Dermis microvascular lymphatic vessel endothelial cell (primary cell): ENCODE data around the gene LY6G5C. TPM values are rescaled to one million over a fixed set of nuclear protein-coding genes. Genes with fewer than 3 reads are reported as not detected.
A peak's percentile ranks its signal among the peaks of the same experiment; 100 is the strongest.
"Not testable (repeated sequence)": the region's sequence is repeated elsewhere in the genome, so short reads cannot be mapped to it uniquely, and the experiment has no call there.

Source experiments
- DNase-seq, 2 donors: peaks; one replicate each; pipeline versions ENCODE4 v3.0.0 to v3.0.0-alpha.2; 2010; ENCODE audit warnings: low read depth in 2 of 2
- total RNA-seq: library from RNA; depleted of rRNA; stranded (reverse); fragments of >200 nt; gene quantifications from 2 replicates; pipeline ENCODE4 v1.2.1, GENCODE V29; 2014

Gene LY6G5C
- total RNA-seq, 1 donor from 2014 or later, result 1.2 TPM

DNA sequence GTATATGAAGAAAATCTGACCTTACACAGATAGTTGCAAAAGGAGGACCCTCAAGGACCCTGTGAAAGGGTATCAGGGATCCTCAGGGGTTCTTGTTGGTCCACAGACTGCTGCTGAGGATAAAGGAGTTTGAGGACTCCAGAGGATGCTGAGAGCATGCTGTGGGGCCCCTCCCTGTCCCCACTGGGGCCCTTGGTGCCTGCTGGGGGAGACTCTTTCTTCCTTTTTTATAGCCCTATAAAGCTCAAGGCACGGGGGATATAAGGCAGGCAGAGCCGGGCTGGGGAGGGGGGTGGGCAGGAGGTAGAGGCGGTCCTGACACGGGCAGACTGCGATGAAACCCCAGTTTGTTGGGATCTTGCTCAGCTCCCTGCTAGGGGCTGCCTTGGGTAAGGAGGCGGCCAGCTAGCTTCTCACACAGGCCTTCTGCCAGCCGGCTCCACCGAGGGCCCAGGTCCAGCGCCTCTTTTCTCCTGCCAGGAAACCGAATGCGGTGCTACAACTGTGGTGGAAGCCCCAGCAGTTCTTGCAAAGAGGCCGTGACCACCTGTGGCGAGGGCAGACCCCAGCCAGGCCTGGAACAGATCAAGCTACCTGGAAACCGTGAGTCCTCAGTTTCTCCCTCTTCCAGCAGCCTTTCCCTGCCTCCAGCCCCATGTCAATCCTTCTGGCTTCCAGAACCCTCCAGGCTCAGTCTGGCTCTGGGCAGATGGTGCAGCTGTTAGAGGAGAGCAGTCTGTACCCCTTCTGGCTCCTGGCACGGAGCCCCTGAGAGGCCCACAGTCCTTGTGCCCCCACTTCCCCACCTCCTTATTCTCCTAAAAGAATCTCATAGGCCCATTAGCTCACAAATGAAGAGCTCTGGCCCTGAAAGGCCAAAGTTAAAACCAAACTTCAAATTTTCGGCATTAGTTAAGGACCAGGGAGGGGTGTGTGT, 34.4 kb upstream of the LY6G5C start, which contains the start of gene LY6G6D:
LY6G6D (plus strand) TSS at position 327 of the 937 bp plus-strand sequence; CDS start at position 335, 8 bp downstream.
- DNase-seq, result no peak

DNA sequence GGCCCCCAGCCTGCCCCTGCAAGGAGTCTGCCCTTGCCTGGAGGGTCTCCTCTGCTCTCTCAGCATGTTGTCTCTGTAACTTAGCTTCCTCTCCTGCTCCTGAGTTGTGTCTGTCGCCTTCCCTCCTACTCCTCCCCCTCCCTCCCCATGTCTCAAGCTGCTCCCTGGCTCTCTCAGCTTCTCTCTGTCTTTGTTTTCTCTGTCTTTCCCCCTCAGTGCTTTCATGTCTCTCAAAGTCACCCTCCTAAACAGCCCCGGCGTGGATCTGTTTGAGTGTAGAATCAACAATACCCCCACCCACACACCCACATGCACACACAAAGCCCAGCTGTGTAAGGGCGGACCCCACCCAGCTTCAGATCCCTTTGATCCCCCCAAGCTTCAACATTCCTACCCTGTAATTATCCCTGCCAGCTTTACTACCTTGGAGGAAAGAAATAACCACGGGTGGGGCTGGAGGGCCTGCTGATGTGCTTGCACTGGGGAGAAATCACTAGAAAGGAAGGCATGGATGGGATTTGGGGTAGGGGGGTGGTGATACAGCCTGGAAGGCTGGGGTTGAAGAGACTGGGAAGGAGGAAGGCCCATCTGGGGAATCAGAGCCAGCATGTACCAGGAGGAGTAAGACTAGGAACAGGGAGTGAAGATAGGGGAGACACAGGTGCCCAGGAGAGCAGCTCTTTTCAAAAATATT, 33.3 kb upstream of the LY6G5C start:
- DNase-seq, result no peak

DNA sequence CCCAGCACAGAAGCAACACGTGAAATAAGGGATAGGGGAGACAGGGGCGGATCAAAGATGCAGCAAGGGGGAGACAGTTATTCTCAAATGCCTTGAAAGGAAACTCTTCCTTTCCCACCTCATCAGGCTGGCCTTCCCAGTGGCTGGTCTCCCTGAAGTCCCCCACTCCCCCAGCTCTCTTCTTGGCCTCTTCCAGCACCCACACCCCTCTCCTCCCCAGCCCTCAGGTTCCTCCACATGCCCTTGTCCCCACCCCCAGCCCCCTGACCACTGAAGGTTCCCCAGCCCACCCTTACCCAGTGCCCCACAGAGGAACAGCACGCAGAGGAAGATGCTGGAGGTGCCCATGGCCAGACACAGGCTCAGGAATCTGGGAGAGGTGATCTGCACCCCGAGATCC, 32.6 kb upstream of the LY6G5C start:
- DNase-seq, result no peak

DNA sequence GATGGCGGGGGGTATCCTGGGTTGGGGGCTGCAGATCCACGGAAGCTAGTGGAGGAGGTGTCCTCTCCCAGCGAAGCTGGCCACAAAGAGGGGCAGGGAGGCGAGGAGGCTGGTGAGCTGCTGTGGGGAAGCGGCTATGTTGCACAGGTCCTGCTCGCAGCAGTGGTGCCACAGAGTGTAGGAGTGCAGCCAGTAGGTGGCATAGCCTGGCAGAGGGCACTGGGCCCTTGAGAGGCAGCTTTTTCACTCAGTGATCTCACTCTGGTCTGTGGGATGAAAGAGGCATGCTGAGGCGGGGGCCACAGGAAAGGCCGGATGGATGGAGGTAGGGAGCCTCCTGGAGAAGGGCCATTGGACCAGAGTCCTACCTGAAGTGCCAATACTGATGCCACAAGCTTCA, 31.4 kb upstream of the LY6G5C start:
- no peak for DNase-seq

DNA sequence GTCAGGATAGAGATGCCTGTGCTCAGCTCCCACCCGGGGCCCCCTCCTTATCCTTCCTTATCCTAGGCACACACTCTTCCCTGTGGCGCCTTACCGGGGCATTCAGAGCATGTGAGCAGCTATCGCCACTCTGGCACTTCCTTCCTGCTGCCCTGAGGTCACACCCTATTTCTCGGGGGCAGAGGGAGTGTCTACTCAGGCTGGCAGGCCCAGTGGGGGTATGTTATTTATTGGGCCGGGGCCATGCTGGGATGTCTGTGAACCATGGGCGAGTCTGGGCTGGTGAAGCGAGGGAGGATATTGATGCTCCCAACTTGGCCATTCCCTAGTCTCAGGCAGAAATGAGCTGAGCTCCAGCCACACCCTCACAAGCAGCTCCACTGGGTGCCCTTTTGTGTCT, 30.4 kb upstream of the LY6G5C start:
- no peak for DNase-seq

DNA sequence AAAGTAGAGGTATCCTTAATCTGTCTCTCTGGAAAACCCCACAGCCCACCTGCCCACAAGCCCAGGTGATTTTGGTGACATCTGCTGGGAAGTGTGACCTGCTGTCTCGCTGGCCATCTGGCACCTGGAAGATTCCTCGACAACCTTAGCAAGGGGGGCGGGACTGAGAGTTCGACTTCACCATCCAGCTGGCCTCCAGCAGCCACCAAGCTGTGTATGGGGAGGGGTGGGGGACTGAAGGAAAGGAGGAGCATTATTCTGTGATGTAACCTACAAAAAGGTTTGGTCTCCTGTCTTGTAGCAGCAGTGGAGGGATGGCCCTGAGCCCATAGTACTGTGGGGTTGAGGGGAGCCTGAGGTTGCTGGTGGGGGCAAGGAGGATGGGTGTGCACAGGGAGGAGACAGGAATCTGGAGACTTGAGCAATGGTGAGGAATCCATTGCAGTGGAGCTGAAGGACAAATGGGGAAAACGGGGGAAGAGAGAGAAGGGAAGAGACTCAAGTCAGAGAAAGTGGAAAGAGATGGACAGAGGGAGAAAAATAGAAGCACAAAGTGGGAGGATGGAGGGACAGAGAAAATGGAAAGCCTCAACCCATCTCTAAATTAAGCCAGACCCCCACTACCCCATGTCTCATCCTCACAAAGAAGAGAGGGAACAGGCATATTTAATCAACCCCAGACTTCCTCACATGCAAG, 29.8 kb upstream of the LY6G5C start:
- no peak for DNase-seq

DNA sequence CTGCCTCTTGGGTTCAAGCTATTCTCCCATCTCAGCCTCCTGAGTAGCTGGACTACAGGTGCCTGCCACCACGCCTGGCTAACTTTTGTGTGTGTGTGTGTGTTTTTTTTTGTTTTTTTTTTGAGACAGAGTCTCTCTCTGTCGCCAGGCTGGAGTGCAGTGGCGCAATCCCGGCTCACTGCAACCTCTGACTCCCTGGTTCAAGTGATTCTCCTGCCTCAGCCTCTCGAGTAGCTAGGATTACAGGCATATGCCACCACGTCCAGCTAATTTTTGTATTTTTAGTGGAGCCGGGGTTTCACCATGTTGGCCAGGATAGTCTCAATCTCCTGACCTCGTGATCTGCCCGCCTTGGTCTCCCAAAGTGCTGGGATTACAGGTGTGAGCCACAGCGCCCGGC, 28.3 kb upstream of the LY6G5C start:
- not testable (repeated sequence) for DNase-seq

DNA sequence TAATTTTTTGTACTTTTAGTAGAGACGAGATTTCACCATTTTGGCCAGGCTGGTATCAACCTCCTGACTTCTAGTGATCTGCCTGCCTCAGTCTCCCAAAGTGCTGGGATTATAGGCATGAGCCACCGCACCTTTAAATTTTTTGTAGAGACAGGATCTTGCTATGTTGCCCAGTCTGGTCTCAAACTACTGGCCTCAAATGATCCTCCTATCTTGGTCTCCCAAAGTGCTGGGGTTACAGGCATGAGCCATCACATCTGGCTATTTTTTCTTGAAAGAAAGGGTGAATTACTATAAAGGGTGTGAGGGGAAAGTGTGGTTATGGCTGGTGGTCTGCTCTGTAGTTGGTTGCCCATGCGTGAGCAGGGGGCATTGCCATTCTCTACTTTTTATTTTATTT, 27.4 kb upstream of the LY6G5C start:
- DNase-seq, result no peak

DNA sequence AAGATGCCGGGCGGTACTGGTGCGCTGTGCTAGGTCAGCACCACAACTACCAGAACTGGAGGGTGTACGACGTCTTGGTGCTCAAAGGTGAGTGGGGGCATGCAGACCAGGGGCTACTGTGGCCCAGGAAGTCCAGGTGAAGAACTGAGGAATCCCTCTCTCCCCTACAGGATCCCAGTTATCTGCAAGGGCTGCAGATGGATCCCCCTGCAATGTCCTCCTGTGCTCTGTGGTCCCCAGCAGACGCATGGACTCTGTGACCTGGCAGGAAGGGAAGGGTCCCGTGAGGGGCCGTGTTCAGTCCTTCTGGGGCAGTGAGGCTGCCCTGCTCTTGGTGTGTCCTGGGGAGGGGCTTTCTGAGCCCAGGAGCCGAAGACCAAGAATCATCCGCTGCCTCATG, 26.8 kb upstream of the LY6G5C start:
- DNase-seq, result no peak

DNA sequence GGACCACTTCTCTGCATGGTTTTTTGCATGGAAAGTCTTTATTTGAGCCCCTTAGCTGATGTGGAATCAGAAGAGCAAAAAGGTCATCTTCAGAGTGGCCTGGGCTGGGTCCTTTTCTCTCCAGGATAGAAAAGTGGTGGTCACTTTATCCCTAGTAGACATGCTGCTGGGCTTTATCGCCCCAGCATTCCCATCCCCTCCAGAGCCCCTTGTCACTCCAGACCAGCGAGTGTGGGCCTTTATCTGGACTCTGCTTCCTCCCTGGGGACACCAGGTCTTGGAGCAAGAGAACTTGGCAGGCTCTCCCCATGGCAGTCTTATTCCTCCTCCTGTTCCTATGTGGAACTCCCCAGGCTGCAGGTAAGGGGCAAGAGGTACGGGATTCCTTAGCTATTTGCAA, 25.7 kb upstream of the LY6G5C start, which contains the start of gene LY6G6F:
LY6G6F (plus strand) TSS at position 268 of the 400 bp plus-strand sequence; CDS start at position 309, 41 bp downstream.
- no peak for DNase-seq

DNA sequence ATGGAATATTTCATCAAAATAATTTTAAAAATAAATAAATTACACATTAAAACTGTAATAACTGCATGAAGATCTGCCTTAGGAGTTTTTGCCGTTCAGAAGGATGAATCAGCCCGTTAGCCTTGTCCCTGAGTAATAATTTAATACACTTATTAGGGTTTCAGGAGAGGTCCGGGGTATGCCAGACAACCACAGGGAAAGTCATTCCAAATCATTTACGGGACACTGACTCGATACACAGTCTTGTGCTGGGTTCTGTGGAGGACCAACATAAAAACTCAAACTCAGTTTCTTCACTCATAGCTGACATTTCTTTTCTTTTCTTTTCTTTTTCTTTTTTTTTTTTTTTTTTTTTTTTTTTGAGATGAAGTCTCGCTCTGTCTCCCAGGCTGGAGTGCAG, 25.1 kb upstream of the LY6G5C start:
- DNase-seq, result no peak

DNA sequence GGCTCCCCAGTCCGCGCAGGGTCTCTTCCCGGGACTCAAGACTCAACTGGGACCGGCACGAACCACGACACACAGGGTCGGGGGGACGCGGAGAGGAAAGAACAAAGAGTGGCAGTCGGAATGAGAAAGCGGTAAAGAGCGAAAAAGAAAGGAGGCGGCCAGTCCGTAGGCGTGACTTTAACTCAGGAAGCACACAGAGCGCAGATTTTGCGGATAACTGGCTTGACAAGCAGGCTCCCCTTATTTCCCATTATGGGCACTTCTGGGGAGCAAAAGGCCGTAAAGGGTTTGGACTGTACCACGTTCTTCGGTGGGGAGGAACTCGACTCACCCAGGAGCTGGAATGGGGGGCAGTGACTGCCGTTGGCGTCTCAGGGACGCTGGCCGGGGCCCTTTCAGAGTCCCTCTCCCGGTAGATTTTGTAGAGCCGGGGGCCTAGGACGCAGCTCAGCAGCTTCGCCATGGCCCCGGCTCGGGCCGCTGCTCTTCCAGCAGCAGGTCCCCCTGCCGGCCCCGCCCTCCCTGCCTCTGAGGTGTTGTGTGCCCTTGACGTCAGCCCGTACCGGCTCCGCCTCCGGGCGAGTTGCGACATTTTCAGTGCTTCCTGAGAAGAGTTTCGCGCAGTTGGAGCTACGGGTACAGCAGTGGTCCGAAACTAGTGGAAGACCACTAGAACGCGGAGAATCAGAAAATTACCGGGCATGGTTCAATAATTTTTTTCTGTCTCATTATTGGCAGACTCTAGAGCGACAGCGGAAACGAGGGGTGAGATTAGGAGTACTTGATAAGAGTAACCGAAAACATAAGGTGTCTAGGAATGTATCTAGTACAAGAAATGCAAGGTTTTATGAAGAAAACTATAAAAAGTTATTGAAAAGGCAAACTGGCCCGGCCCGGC, 22.2 kb upstream of the LY6G5C start, which contains the start of gene ABHD16A:
ABHD16A (minus strand) TSS at position 506 of the 898 bp plus-strand sequence; CDS start at position 463, 43 bp downstream.
- peak; percentile 98 to 99 for DNase-seq

DNA sequence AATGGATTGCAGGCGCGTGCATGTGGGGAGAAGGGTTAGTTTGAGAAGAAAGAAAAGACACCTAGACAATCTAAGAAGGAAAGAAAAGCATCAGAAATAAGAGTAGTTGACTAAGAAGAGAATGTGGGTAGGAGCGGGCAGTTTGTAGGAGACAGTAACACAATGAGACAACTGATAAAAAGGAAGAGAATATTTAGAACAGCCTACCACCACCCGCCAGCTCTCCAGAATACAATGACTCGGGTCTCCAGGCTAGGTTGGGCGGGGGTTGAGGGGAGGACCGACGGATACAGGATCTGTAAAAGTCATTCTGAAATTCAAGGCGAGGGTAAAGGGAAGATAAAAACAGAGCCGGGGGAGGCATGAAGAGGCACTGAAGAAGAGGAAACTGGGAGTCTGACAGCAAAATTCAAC, 21.5 kb upstream of the LY6G5C start:
- DNase-seq, result peak in 1 of 2 donors; percentile 66

DNA sequence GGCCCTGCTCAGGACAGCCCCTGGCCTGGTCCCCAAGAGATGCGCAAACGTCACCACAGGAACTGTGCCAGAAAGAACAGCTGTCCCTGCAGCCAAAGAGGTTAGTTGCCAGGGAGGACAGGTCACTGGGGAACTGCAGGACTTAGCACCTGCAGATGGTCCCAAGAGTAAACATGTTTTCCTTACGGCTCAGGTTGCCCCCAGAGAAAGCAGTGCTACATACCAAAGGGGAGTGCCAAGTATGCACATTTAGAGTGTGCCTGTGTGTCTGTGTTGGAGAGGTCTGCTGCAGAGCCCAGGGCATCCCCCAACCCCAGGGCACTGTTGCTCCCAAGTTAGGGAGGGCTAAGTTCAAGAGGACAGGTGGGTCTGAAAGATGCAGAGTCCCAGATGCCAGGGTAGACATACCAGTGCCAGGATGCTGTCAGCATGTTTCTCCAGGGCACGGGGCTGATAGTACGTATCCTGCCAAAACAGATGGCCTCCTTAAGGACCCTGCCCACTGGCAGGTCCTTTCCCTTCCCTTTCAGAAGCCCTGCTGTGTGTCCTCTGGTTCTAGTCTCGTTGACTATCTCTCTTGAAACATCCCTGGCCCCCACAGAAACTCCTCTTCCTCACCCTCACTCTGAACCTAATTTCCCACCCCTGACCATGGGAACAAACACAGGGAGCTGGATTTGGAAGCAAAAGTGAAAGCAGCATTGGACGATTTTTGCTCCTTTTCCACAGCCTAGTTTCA, 21.0 kb upstream of the LY6G5C start:
- peak; percentile 13 to 28 for DNase-seq

DNA sequence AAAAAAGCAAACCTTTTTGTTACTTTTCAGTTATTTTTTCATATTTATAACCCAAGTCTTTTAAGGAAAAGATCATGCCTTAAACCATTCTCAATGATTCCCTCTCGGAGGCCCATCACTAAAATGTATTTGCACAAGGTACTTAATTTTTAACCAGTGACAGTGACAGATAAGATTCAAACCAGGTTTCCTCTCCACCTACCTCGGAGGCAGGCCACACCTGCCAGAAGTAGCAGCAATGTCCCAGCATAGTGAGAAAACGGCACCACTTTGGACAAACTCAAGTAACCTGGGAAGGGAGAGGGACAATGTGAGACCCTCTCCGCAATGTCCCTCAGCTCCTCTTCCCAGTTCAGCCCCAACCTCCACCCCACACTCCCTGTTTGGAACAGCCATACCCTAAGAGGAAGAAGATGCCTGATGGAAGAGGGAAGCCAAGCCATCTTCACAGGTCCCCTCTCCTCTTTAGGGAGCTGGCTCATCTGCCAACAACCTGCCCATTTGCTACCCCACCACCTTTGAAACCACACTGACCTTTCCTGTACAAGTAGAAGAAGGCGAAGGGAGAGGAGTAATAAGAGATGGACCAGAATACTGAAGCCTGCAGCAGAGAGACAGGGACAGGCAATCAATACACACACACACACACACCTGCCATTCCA, 20.0 kb upstream of the LY6G5C start:
- DNase-seq, result no peak

DNA sequence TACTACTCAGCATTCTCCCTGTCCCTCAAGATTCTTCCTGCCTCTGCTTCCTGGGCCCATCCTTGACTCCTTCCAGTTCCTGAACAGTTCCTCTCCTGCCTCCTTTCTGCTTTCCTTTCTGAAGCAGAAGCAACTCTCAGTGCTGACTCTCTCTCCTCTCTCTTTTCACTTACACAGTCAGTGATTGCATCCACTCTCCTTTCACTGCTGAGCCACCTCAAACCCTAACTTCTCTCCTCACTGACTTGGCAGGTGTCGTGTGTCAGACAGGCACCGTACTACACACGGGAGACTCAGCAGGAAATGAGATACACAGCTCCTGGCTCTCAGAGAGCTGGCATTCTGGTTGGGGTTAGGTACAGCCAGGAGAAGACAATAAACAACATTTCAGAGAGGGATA, 16.7 kb upstream of the LY6G5C start:
- DNase-seq, result peak in 1 of 2 donors; percentile 33

DNA sequence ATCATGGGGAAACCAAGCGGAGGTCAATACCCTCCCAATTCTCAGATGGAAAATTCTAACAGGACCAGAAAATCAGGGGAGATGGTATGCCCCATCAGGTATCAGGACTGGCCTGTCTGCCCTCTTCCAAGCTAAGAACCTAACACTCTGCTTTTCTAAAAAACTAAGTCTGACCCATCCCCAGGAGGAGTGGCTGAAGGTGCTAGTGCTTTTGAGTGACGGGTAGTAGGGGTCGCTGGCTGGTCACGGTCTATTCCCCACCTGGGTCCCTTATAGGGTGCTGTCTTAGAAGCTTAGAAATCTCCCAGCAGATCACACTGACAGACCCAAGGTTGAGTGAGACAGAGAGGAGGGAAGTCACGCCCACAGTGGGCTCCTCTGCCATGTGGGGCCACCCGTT, 12.7 kb upstream of the LY6G5C start:
- no peak for DNase-seq

DNA sequence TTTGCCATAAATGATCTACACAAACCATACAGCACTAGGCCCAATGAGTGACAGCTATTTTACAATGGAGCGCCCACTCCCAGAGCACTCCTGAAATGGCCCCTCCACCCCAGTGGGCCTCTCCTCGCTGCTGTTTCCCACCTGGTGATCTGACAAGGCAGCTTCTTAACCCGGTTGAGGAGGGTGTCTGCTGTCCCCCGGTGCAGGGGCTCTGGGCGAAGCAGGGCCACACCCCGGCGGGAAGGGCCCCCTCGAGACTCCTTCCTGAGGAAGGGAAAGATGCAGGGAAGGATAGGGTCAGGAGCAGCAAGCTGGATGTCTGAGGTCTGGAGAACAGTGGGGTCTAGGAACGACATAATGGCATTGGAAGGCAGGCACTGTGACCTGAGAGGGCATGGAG, 12.0 kb upstream of the LY6G5C start:
- no peak for DNase-seq

DNA sequence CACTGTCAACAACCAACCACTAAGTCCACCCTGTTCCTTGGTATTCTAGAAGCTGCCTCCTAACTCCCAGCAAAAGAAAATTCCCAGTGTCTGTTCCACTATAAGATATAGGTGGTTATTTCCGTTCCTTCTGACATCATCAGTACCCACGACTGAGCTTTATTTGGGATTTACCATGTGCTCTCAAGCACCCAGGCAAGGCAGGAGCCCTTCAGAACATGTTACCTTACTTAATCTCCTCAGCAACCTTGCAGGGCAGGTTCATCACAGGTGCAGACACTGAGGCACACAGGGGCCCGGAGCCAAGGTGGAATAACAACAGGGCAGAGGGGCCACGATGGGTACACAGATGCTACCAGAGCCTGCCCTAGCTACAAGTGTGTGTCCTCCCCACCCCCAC, 11.5 kb upstream of the LY6G5C start:
- DNase-seq, result no peak
